ENCODE measurements around the gene SCMH1. TPM values are rescaled to one million over a fixed set of nuclear protein-coding genes. Genes with fewer than 3 reads are reported as not detected.

The SCMH1 gene
- total RNA-seq, 1 experiment from 2014 or later, result 42.7 TPM

- BruUV-seq (replicated peaks), result no TSS peak
- DNase-seq (ENCODE audit: low read depth, low spot score) (no peak), ATAC-seq (no peak)
- Histone ChIP-seq H3K4me1 (ENCODE audit: control insufficient read depth, insufficient read depth, low read length) (no peaks in the 10 kb centered on the region), H3K27me3 (ENCODE audit: control insufficient read depth, insufficient read depth, low read length) (no peaks in the 10 kb centered on the region), H3K4me3 (ENCODE audit: low read depth in 2 of 2, low read length in 2 of 2) (no peak overlapping the region), H3K36me3 (ENCODE audit: control insufficient read depth, insufficient read depth, low read length) (no peaks in the 10 kb centered on the region), H3K27ac (ENCODE audit: low read length) (no peak overlapping the region), H3K9me3 (ENCODE audit: control insufficient read depth, insufficient read depth, low read depth, low read length) (no peaks in the 10 kb centered on the region)
- CTCF ChIA-PET, result no interaction called here
- POLR2A ChIA-PET, result no interaction called here
- no peak for TF ChIP-seq TCF7L2 (IDR thresholded peaks at IDR 0.05; ENCODE audit: low read depth, low read length)
- TF ChIP-seq SIN3A (IDR thresholded peaks at IDR 0.05; ENCODE audit: borderline replicate concordance, insufficient read depth, low read depth, low read length), result no peak
- no peak for TF ChIP-seq REST (IDR thresholded peaks at IDR 0.05; ENCODE audit: insufficient read depth in 1 of 2, low read depth in 2 of 2, low read length in 1 of 2)
- no peak for TF ChIP-seq CTCF (IDR thresholded peaks at IDR 0.05)
- TF ChIP-seq POLR2AphosphoS5 (IDR thresholded peaks at IDR 0.05; ENCODE audit: low read depth, low read length), result no peak
- in situ Hi-C loops (cut with HindIII; ENCODE audit: low pct_unique_long_range_greater_than_20kb, low sequenced_read_pairs), result no loop called here
- intact Hi-C loops (cut with micrococcal nuclease; ENCODE audit: unreplicated experiment), result no loop called here
Measured at GRCh38 chr1:41261926-41262618, 20.0 kb upstream of the SCMH1 start.

GRCh38 chr1:41260768-41261167, 18.7 kb upstream of the SCMH1 start:
- no peaks in the 10 kb centered on the region for H3K4me1 ChIP-seq (ENCODE audit: control insufficient read depth, insufficient read depth, low read length)
- in situ Hi-C loops (cut with HindIII; ENCODE audit: low pct_unique_long_range_greater_than_20kb, low sequenced_read_pairs), result no loop called here
- ATAC-seq (no peak), DNase-seq (ENCODE audit: low read depth, low spot score) (no peak)
- no TSS peak for BruUV-seq (replicated peaks)
- H3K27me3 ChIP-seq (ENCODE audit: control insufficient read depth, insufficient read depth, low read length), result no peaks in the 10 kb centered on the region
- intact Hi-C loops (cut with micrococcal nuclease; ENCODE audit: unreplicated experiment), result no loop called here
- CTCF ChIA-PET, result no interaction called here
- H3K9me3 ChIP-seq (ENCODE audit: control insufficient read depth, insufficient read depth, low read depth, low read length), result no peaks in the 10 kb centered on the region
- POLR2A ChIA-PET, result no interaction called here
- no peak overlapping the region for H3K4me3 ChIP-seq (ENCODE audit: low read depth in 2 of 2, low read length in 2 of 2)
- no peak overlapping the region for H3K27ac ChIP-seq (ENCODE audit: low read length)
- TF ChIP-seq SIN3A (IDR thresholded peaks at IDR 0.05; ENCODE audit: borderline replicate concordance, insufficient read depth, low read depth, low read length) (no peak), POLR2AphosphoS5 (IDR thresholded peaks at IDR 0.05; ENCODE audit: low read depth, low read length) (no peak), REST (IDR thresholded peaks at IDR 0.05; ENCODE audit: insufficient read depth in 1 of 2, low read depth in 2 of 2, low read length in 1 of 2) (no peak), TCF7L2 (IDR thresholded peaks at IDR 0.05; ENCODE audit: low read depth, low read length) (no peak), CTCF (IDR thresholded peaks at IDR 0.05) (no peak)
- H3K36me3 ChIP-seq (ENCODE audit: control insufficient read depth, insufficient read depth, low read length), result no peaks in the 10 kb centered on the region

Measured in Panc1 (cell line).